ACC112 (cell line): ENCODE measurements around the gene SMPX.

Experiments
- H2AFZ ChIP-seq: fragments of 200-600 bp; sonication (generic); one replicate; pipeline ENCODE4 v1.6.0; 2017; ENCODE audit warnings: antibody characterized with exemption, low read length; ENCODE audit not compliant: unreplicated experiment
- H3K27ac ChIP-seq: fragments of 200-600 bp; sonication (generic); 2 replicates; pipeline ENCODE4 v1.5.1; 2014; ENCODE audit warnings: low read depth, mild to moderate bottlenecking, antibody characterized with exemption, low read length, moderate library complexity
- H3K27me3 ChIP-seq: fragments of 200-600 bp; sonication (generic); 2 replicates; pipeline ENCODE4 v1.6.1; 2014; ENCODE audit warnings: mild to moderate bottlenecking, antibody characterized with exemption, low read length, moderate library complexity, mixed read lengths; ENCODE audit not compliant: insufficient read depth
- H3K36me3 ChIP-seq: fragments of 200-600 bp; sonication (generic); 2 replicates; pipeline ENCODE4 v1.6.1; 2016; ENCODE audit warnings: mild to moderate bottlenecking, antibody characterized with exemption, low read length, moderate library complexity, mixed read lengths; ENCODE audit not compliant: insufficient read depth
- H3K4me1 ChIP-seq: fragments of 200-600 bp; sonication (generic); one replicate; pipeline ENCODE4 v1.6.1; 2016; ENCODE audit warnings: low read length, mixed read lengths; ENCODE audit not compliant: insufficient read depth, unreplicated experiment, control insufficient read depth
- H3K4me3 ChIP-seq: fragments of 200-600 bp; sonication (generic); 2 replicates; pipeline ENCODE4 v1.5.1; 2014; ENCODE audit warnings: mild to moderate bottlenecking, low read depth, low read length
- H3K79me2 ChIP-seq: fragments of 200-600 bp; sonication (generic); one replicate; pipeline ENCODE4 v1.6.0; 2016; ENCODE audit warnings: low read length; ENCODE audit not compliant: control insufficient read depth, unreplicated experiment, insufficient read depth

Gene SMPX

DNA sequence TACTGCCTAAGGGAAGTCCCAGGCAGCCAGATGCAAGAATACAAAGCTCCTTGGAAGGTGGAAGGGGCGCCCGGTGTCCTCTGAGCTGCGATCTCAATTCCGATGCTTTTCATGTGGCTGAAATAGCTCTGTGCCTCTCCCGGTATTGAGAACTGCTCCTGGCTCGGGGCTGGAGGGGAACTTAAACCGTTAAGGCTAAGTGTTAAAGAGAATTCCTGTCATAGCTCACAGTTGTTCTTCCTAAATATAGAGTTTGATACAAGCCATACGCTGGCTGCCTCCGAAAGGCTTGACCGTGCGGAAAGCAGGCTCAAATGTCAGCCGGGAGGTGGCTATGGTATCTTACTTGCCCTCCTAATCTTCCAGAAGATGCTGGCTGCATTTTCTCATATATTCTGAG lies at the start of gene SMPX:
Gene SMPX (minus strand): TSS at position 157 of the 400 bp plus-strand sequence. CDS start 3,826 bp downstream, outside the sequence.
- no peaks in the 10 kb centered on the region for H3K79me2 ChIP-seq
- H3K27me3 ChIP-seq = no peaks in the 10 kb centered on the region
- no peak within 1 kb of the TSS for H3K27ac ChIP-seq
- H2AFZ ChIP-seq = no peak within 1 kb of the TSS
- H3K4me1 ChIP-seq = peaks cover 9% of the 10 kb centered on the region
- H3K4me3 ChIP-seq = no peak within 1 kb of the TSS
- H3K36me3 ChIP-seq = no peaks in the 10 kb centered on the region

DNA sequence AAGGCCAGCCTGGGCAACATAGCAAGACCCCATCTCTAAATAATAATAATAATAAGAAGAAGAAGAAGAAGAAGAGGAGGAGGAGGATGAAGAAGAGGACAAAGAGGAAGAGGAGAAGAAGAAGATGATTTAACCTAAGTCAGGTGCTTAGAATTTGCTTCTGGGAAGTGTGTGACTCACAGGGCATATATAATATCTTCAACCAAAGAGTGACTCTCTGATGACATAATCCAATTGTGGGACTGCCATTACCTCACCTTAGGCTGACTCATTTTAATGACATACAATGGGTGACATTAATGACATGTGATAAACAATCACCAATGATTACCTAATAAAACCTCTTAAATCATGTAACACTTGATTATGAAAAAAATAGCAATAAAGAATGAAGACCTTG lies 48.8 kb upstream of the SMPX start:
- H3K27ac ChIP-seq = no peak overlapping the region
- no peak overlapping the region for H3K4me3 ChIP-seq
- no peaks in the 10 kb centered on the region for H3K79me2 ChIP-seq
- no peak overlapping the region for H2AFZ ChIP-seq
- no peaks in the 10 kb centered on the region for H3K36me3 ChIP-seq
- H3K27me3 ChIP-seq = 0 out of 2 replicates have a peak, but pooled peaks cover 1% of the 10 kb centered on the region
- H3K4me1 ChIP-seq = no peaks in the 10 kb centered on the region

DNA sequence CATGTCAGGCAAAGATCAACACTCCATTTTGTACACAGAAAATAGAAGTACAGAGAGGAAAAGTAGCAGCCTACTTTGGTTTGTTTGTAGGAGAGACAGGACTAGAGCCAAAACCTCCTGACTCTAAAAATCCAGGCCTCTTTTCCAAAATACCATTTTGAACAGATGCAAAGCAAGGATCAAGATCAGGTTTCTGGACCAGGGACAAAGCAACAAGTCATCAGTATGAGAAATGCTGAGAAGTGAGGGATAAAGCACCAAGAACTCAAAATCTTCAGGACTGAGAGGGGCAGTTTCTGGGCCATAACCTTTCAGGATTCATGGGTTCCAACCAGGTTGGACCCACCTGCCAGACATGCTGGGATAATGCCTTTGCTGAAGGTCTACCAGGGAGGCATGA lies 44.9 kb upstream of the SMPX start:
- H3K27ac ChIP-seq = no peak overlapping the region
- H3K36me3 ChIP-seq = no peaks in the 10 kb centered on the region
- H3K4me3 ChIP-seq = no peak overlapping the region
- no peaks in the 10 kb centered on the region for H3K79me2 ChIP-seq
- H3K27me3 ChIP-seq = no peaks in the 10 kb centered on the region
- H2AFZ ChIP-seq = no peak overlapping the region
- H3K4me1 ChIP-seq = peaks cover 35% of the 10 kb centered on the region

DNA sequence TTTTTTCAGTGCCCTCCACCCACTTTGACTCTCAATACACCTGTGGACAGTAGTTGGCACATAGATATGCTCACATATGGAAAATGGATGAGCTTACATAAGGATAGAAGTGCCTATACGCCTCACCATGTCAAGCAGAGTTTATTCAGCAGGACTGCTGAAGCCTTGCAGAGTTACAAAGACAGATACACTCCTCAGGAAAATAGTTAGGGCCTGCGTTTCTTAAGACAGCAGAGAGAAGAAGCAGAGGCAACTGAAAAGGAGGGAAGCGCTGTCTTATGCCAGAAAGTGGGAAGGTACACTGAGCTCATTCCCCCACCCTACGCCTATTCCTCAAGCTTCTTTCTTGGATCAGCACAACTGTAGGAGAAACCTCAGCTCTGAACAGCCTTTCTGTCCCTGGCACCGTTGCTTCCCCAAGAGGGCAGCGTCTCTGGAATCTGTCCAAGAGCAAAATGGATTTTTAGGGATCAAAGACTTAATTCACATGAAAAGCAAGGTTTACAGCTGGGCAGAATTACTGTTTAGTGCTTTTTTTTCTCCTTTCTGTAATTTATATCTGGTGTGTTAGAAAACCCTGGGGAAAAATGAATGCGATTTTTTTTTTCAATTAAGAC lies 44.2 kb upstream of the SMPX start:
- Histone ChIP-seq H3K36me3 (no peaks in the 10 kb centered on the region), H3K4me1 (peaks cover 35% of the 10 kb centered on the region), H3K27ac (no peak overlapping the region), H3K4me3 (no peak overlapping the region), H2AFZ (no peak overlapping the region), H3K79me2 (no peaks in the 10 kb centered on the region), H3K27me3 (no peaks in the 10 kb centered on the region)

DNA sequence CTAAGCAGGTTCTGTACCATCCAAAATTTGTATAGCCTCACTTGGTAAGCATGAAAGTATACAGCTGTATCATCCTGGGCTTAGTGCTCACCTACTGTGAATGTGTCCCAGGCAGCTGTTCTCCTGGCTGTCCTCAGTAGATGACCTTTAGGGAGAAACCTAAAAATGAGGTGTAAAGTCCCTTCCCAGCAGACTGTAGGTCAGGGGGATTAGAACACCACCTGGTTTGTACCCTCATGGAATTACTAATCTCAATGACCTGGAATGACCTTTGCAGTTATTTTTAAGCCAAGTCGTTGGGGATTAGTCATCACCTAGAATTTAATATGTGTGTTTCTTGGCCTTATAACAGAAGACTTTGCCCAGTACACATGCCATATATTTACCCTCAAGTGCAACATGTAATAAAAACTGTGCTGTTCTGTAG lies 42.4 kb upstream of the SMPX start:
- no peak overlapping the region for H2AFZ ChIP-seq
- peak overlapping the region; percentile 76 for H3K27ac ChIP-seq
- H3K4me1 ChIP-seq = peaks cover 35% of the 10 kb centered on the region
- H3K27me3 ChIP-seq = no peaks in the 10 kb centered on the region
- H3K79me2 ChIP-seq = no peaks in the 10 kb centered on the region
- peak overlapping the region; percentile 51; the same call in 1 of the 2 replicates for H3K4me3 ChIP-seq
- no peaks in the 10 kb centered on the region for H3K36me3 ChIP-seq

DNA sequence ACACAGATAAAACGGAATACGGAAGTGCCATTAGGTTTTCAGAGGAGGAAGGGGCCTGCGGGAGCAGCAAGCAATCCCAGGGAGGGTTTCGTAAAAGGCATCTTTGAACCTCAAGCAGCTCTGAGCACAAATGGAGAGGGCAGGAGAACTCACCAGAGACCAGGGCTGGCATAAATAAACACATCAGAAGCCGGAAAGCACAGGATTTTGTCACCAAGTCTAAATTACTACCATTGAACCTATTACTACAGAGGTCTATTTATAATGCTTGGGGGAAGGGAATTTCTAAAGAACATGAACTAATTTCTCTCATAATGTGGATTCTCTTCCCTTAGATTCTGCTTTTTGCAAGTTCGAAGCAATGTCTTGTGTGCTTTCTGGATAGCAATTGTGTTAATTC lies 41.9 kb upstream of the SMPX start:
- Histone ChIP-seq H2AFZ (no peak overlapping the region), H3K4me3 (peak overlapping the region; percentile 51; the same call in 1 of the 2 replicates), H3K27ac (peak overlapping the region; percentile 76), H3K27me3 (no peaks in the 10 kb centered on the region), H3K4me1 (peaks cover 35% of the 10 kb centered on the region), H3K79me2 (no peaks in the 10 kb centered on the region), H3K36me3 (no peaks in the 10 kb centered on the region)

DNA sequence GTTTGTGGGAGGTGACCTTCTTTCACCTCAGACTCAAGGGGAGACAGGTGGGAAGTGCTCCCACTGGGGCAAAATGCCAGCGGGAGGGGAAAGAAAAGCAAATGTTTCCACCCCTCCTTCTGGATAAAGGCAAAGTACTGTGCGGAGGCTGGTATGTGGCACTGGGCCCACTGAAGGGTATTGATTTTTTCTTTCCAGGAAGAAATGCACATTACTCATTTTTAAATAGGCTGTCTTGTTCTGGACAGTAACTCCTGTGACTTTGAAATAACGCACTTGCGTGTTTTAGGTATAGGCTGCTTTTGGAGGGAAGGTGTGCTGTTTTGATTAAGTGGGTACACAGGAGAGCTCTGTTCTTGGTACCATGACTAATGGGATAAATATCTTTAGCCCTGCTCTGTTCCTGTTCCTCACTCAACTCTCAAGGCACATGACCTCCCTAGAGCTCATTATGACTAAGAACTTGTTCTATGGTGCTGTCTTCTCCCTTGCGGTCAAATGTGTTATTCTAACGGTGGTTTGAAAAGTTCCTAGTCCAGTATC lies 40.8 kb upstream of the SMPX start:
- Histone ChIP-seq H3K36me3 (no peaks in the 10 kb centered on the region), H3K79me2 (no peaks in the 10 kb centered on the region), H2AFZ (no peak overlapping the region), H3K27me3 (no peaks in the 10 kb centered on the region), H3K27ac (peak overlapping the region; percentile 76), H3K4me3 (peak overlapping the region; percentile 51; the same call in 1 of the 2 replicates), H3K4me1 (peaks cover 35% of the 10 kb centered on the region)

DNA sequence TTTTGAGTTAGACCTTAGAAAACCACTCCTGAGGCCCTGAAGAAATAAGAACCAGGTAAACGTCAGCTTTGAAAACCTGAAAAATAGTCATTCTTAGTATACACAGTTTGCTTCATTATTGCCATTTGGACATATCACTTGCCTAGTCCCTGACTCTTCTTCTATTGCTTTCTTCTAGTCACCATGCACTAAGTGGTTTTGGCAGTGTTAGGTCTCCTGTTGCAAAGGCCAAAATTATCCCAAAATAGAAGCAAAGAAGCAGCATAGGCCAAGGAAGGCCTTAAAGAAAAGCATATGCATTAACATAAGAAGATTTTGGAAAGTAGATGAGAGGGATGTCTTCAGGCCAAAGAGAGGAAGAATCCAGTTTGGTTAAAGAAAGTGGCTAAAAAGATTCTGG lies 24.1 kb upstream of the SMPX start:
- H2AFZ ChIP-seq = peak overlapping the region; percentile 50
- no peaks in the 10 kb centered on the region; the same call in 1 of the 2 replicates for H3K27me3 ChIP-seq
- no peaks in the 10 kb centered on the region for H3K36me3 ChIP-seq
- no peak overlapping the region for H3K4me3 ChIP-seq
- H3K4me1 ChIP-seq = peaks cover 4% of the 10 kb centered on the region
- H3K79me2 ChIP-seq = no peaks in the 10 kb centered on the region
- no peak overlapping the region for H3K27ac ChIP-seq

DNA sequence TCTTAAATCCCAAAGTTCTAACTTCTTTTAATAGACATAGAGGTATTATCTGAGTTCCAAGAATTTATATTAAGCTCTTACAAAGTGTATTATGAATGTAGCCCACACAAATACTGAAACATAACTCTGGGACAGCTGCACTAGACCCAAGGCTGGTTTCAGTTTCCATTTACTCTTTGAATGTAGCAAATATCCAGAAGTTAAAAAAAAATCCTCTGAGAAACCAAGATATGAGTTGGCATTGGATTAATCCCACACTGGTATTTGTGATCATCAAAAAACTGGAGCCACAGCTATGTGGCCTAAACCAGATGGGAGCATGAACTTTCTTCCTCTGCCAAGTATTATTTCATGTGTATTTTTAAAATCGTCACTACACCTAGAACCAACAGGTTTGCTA lies 23.6 kb upstream of the SMPX start:
- Histone ChIP-seq H2AFZ (peak overlapping the region; percentile 50), H3K27ac (peak overlapping the region; percentile 23; the same call in 1 of the 2 replicates), H3K4me3 (0 out of 2 replicates have a peak overlapping the region, but pooled peaks have one; percentile 49), H3K36me3 (no peaks in the 10 kb centered on the region), H3K79me2 (no peaks in the 10 kb centered on the region), H3K4me1 (peaks cover 4% of the 10 kb centered on the region), H3K27me3 (no peaks in the 10 kb centered on the region; the same call in 1 of the 2 replicates)

DNA sequence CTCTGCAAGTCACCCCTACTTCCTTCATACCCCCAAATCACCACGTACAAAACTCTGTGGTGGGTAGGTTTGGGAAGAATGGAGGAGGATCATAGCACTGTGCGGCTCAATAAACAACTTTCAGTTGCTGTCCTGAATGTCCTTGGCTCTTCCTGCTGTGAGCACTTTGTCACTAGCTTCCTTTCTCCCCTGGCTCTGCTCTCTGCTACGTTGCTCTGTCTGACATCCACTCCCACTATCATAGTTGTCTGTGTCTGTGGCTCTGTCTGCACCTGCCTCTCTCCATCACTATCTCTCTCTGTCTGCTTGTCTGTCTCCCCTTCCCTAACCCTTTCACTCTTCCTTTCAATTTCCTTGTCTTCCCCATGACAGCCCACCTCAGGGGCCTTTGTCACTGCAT lies 21.2 kb upstream of the SMPX start:
- Histone ChIP-seq H3K36me3 (no peaks in the 10 kb centered on the region), H3K27ac (no peak overlapping the region), H3K4me1 (peaks cover 4% of the 10 kb centered on the region), H3K79me2 (no peaks in the 10 kb centered on the region), H3K4me3 (no peak overlapping the region), H3K27me3 (no peaks in the 10 kb centered on the region), H2AFZ (no peak overlapping the region)

DNA sequence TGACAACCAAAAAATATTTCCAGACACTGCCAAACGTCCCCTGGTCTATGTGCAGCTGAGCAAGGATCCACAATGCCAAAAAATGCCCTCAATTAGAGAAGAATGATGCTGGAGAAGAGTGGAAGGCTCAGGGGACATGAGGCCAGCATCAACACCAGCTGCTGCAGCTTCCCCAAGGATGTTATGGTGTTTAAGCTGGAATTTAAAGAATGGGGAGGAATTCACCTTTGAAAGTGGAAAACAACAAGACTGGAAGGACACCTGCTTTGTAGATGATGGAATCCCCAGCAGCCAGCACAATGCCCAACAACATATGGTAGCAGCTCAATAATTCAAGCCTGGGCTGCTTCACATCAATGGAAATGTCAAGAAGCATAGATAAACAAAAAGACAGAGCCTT lies 20.3 kb upstream of the SMPX start:
- H3K36me3 ChIP-seq = no peaks in the 10 kb centered on the region
- H3K4me1 ChIP-seq = peaks cover 4% of the 10 kb centered on the region
- no peak overlapping the region for H2AFZ ChIP-seq
- no peak overlapping the region for H3K27ac ChIP-seq
- no peak overlapping the region for H3K4me3 ChIP-seq
- no peaks in the 10 kb centered on the region for H3K27me3 ChIP-seq
- H3K79me2 ChIP-seq = no peaks in the 10 kb centered on the region
